DMS153 treated with DMSO at 0.1 percent for 48 hours (cell line): ENCODE results near the gene MEX3B.
"Not testable (repeated sequence)": the region's sequence is repeated elsewhere in the genome, so short reads cannot be mapped to it uniquely, and the experiment has no call there.

Experiments used
- DNase-seq: peaks from one replicate; lab custom pipeline; 2025; ENCODE audit not compliant: unreplicated experiment; lab: John Stamatoyannopoulos, UW

Gene MEX3B

GRCh38 chr15:82051664-82052063 lies 5.8 kb upstream of the MEX3B start:
- no peak for DNase-seq

- DNase-seq, result no peak
Observed at GRCh38 chr15:82048811-82049210, 3.0 kb upstream of the MEX3B start.

GRCh38 chr15:82047453-82048400 lies 1.9 kb upstream of the MEX3B start:
- no peak for DNase-seq

- DNase-seq, result peak; percentile 48
Observed at GRCh38 chr15:82046666-82047452, 1.0 kb upstream of the MEX3B start.

- DNase-seq, result no peak
Observed at GRCh38 chr15:82045179-82045891, 483 bp downstream of the MEX3B start.

- peak; percentile 8 for DNase-seq
Observed at GRCh38 chr15:82044373-82045178, 1.2 kb downstream of the MEX3B start.

GRCh38 chr15:82043796-82044372 lies 1.9 kb downstream of the MEX3B start:
- no peak for DNase-seq

- DNase-seq, result no peak
Observed at GRCh38 chr15:82043130-82043673, 2.6 kb downstream of the MEX3B start.

GRCh38 chr15:82040862-82041261 lies 5.0 kb downstream of the MEX3B start:
- peak; percentile 66 for DNase-seq

- DNase-seq, result no peak
Observed at GRCh38 chr15:82040390-82040789, 5.4 kb downstream of the MEX3B start.

GRCh38 chr15:82039871-82040270 lies 5.9 kb downstream of the MEX3B start:
- no peak for DNase-seq

- DNase-seq, result no peak
Observed at GRCh38 chr15:82036461-82036860, 9.4 kb downstream of the MEX3B start.

GRCh38 chr15:82031871-82032270 lies 13.9 kb downstream of the MEX3B start:
- no peak for DNase-seq

GRCh38 chr15:82030176-82030575 lies 15.6 kb downstream of the MEX3B start:
- DNase-seq, result no peak

GRCh38 chr15:82028163-82028562 lies 17.7 kb downstream of the MEX3B start:
- not testable (repeated sequence) for DNase-seq

GRCh38 chr15:82021992-82022391 lies 23.8 kb downstream of the MEX3B start:
- DNase-seq, result peak; percentile 49

GRCh38 chr15:82020625-82021394 lies 25.0 kb downstream of the MEX3B start:
- no peak for DNase-seq

- DNase-seq, result no peak
Observed at GRCh38 chr15:82018201-82018600, 27.6 kb downstream of the MEX3B start.

- no peak for DNase-seq
Observed at GRCh38 chr15:82017656-82018055, 28.2 kb downstream of the MEX3B start.
